GM21381 (cell line): ENCODE results near the gene THEM4.

Experiments
- ATAC-seq: cut with Tn5 transposase; IDR thresholded peaks from one replicate; pipeline ENCODE4 v1.9.1; 2021; ENCODE audit warnings: mild to moderate bottlenecking, moderate library complexity; ENCODE audit not compliant: unreplicated experiment

The THEM4 gene

GRCh38 chr1:151839082-151839412 lies 70.3 kb downstream of the THEM4 start:
- ATAC-seq: no peak

DNA sequence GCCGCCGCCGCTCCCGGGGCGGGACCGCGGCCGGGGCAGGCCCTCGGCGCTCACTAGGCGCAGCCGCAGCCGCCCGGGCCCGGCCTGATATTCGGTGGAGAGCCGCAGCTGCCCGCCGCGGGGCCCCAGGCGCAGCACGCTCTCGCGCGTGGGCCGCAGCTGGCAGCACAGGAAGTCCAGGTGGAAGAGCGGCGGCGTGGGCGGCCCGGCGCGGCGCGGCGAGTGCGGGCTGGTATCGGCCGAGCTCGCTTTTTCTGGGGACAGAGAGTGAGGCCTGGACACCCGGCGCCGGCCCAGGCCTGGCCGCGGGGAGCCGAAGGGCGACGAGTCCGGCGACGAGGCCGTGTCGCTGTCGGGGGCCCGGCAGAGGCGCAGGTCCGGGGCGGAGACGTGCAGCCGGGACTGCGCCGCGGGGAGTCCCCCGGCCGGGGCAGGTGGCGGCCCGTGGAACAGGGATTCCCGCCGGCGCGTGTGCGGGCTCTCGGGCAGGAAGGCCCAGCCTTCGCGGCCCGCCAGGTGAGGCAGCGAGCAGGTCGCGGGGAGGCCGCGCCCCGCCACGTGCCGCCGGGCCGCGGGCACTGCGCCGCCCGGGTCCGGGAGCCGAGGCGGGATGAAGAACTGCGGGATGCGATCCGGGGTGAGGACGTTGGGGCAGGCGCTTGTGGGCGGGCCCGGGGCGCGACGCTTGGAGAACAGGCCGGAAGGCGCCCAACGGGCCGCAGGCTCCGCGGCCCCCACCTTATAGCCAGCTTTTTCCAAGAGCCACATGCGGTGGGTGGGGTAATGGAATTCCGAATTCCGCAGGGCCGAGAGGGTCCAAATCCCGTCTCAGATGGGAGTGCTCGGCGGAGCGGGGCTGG lies 70.9 kb downstream of the THEM4 start:
- no peak for ATAC-seq

DNA sequence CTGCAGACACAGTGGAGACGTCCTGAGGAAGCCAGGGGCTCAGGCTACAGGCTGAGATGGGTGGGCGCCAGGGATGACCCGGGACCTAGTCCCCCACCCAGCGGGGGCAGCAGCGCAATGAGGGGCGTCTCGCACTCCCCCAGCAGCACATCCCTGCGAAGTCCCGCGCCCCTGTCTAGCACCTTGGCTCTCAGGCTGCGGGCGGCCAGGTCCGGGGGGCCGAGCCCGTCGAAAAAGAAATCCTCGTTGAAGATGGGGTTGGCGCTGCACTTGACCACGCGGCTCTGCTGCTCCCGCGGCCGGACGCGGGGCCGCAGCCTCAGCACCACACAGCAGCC lies 71.5 kb downstream of the THEM4 start:
- ATAC-seq: no peak

GRCh38 chr1:151837197-151837596 lies 72.1 kb downstream of the THEM4 start:
- ATAC-seq: no peak

DNA sequence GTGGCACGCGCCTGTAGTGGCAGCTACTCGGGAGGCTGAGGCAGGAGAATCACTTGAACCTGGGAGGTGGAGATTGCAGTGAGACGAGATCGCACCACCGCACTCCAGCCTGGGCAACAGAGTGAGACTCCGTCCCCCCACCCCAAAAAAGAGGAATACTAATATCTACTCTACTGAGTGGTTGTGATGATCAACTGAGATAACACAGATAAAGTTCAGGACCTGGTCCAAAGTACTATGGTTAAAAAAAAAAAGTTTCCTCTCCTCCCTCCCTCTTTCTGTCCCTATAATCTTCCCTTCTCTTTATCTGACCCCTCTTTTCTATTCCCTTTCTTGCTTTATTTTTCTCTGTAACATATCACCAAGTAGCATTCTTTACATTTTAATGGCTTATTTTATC lies 73.7 kb downstream of the THEM4 start:
- ATAC-seq: no peak

- ATAC-seq: no peak
These were observed 75.1 kb downstream of the THEM4 start for GRCh38 chr1:151834239-151834638.

DNA sequence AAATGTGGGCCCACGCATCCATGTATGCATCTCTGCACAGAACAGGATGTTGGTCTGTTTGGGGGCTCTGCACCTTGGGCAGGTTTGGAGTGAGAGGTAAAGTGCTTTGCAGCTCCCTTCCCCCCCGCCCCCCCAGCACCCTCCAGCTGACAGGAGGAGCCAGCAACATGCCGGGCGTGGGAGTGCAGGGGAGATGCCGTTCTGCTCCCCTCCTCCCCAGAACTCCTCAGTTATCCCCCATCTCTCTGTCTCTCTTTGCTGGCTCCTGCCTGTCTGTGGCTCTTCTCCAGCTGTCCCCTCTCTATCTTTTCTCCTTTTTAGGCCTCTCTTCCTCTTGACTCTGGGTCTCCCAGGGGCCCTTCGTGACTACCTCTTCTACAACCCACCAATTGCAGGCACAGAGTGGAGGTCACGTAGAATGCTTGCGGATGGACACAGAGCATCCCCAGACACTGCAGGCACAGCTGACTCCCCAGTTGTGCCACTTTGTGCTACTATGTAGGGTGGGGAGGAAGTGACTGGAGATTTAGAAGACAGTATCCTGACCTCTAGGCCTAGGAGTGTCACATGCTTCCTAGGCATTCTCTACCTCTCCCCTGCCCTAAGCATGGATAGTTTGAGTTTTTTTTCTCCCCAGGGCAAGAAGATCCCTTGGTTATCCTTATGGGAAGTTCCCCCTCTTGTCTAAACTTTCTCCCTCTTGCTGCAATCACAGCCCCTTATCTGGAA lies 76.0 kb downstream of the THEM4 start:
- ATAC-seq: no peak

- ATAC-seq: no peak
These were observed 76.9 kb downstream of the THEM4 start for GRCh38 chr1:151832318-151832980.

DNA sequence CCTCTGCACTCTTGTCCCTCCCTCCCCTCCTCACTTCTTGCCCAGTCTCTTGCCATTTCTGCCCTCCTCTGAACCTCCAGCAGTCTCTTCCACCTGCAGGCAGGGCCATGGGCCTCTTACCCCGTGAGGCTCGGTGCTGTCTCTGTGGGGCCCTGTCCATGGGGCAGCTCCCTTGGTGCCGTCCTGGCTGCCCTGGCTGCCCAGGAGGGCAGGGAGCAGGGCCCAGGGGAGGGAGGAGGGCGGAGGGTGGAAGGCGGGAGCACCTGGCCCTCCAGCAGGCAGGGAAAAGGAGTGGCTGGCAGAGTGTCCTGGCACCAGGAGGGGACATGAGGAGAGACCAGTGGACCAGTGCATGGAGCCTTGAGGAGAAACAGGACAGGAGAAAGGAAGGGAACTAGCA lies 77.7 kb downstream of the THEM4 start, which contains the start of gene RORC:
RORC (minus strand) TSS at position 198 of the 400 bp plus-strand sequence; CDS start at position 160, 38 bp downstream.
- no peak for ATAC-seq

- no peak for ATAC-seq
These were observed 78.1 kb downstream of the THEM4 start for GRCh38 chr1:151831256-151831591.

GRCh38 chr1:151830055-151830454 lies 79.3 kb downstream of the THEM4 start:
- no peak for ATAC-seq

- no peak for ATAC-seq
These were observed 79.8 kb downstream of the THEM4 start for GRCh38 chr1:151829352-151830046.

DNA sequence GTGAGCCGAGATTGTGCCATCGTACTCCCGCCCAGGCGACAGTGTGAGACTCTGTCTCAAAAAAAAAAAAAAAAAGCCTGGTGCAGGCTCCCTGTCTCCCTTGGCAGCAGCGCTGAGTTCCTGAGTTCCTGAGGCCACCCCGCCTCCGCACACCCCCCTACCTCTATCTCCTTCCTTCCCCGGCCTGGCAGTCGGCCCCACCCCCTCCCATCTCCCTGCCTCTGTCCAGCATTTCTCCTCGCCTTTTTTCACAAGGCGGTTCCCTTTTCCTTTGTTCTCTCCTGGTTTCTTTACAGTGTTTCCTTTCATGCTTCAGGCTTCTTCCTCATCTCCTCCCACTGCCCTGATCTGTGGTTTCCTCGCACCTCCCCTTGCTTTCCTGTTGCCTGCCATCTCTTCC lies 80.4 kb downstream of the THEM4 start:
- no peak for ATAC-seq

GRCh38 chr1:151827853-151828252 lies 81.5 kb downstream of the THEM4 start:
- no peak for ATAC-seq

- no peak for ATAC-seq
These were observed 83.3 kb downstream of the THEM4 start for GRCh38 chr1:151825751-151826660.

- ATAC-seq: no peak
These were observed 84.1 kb downstream of the THEM4 start for GRCh38 chr1:151825204-151825603.
